SU-DHL-6 (cell line): Measurements from ENCODE around the gene GGA1.
A peak's percentile ranks its signal among the peaks of the same experiment; 100 is the strongest.

Source experiments
- EZH2phosphoT487 ChIP-seq: fragments of 200-600 bp; sonication (generic), shearing (Covaris generic); conservative IDR thresholded peaks from 2 replicates; pipeline ENCODE4 v1.6.1; 2018; ENCODE audit warnings: mild to moderate bottlenecking, antibody characterized with exemption, low read length, moderate library complexity, mixed read lengths
- TF ChIP-seq, protein P1 (sequence below): fragments of 200-600 bp; sonication (generic); IDR thresholded peaks from one replicate; pipeline ENCODE4 v1.5.1; 2017; ENCODE audit warnings: antibody characterized with exemption, mild to moderate bottlenecking, low read length, moderate library complexity; ENCODE audit not compliant: insufficient read depth, poor library complexity, severe bottlenecking

DNA sequence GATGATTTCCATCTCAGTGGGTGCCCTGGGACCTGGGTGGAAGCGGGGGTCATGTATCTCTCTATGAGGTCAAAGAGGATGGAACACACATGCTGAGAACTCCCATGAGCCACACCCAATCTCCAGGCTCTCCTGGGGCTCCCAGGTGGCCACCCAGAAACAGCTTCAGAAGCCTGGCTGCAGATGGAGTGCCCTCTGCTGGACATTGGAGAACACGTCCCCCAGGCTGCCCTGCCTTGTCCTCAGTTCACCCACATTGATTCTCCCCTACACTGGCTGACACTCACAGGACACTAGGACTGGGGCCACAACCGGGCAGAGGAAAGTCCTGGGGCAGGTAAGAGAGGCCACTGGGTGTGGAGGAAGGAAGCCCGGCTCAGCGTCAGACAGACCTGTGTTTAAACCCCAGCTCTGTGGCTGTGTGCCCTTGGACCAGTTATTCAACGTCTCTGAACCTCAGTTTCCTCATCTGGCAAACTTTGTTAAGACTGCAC lies 73.0 kb downstream of the GGA1 start:
- TF ChIP-seq, protein P1, sequence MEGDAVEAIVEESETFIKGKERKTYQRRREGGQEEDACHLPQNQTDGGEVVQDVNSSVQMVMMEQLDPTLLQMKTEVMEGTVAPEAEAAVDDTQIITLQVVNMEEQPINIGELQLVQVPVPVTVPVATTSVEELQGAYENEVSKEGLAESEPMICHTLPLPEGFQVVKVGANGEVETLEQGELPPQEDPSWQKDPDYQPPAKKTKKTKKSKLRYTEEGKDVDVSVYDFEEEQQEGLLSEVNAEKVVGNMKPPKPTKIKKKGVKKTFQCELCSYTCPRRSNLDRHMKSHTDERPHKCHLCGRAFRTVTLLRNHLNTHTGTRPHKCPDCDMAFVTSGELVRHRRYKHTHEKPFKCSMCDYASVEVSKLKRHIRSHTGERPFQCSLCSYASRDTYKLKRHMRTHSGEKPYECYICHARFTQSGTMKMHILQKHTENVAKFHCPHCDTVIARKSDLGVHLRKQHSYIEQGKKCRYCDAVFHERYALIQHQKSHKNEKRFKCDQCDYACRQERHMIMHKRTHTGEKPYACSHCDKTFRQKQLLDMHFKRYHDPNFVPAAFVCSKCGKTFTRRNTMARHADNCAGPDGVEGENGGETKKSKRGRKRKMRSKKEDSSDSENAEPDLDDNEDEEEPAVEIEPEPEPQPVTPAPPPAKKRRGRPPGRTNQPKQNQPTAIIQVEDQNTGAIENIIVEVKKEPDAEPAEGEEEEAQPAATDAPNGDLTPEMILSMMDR: peak; percentile 75
- TF ChIP-seq EZH2phosphoT487: no peak
